Measurements from ENCODE around the gene NUMA1. TPM values are rescaled to one million over a fixed set of nuclear protein-coding genes. Genes with fewer than 3 reads are reported as not detected.

Gene NUMA1
- total RNA-seq, 2 experiments from 2014 or later: 156 to 221 TPM

- peak; percentile 46 for DNase-seq
- Mint-ChIP-seq H3K27me3 (no peaks in the 10 kb centered on the region), H3K36me3 (peaks cover 14% of the 10 kb centered on the region), H3K4me1 (peaks cover 11% of the 10 kb centered on the region), H3K9me3 (ENCODE audit: low read depth) (no peaks in the 10 kb centered on the region), H3K27ac (no peak overlapping the region), H3K4me3 (no peak overlapping the region)
- peak; percentile 38 for ATAC-seq
- CTCF ChIA-PET: interaction anchor here (0.8 to 1.3 kb wide), 4 partner anchors 9 to 103 kb away, joined by 3 to 4 read pairs (median 3); no protein-coding TSS in a partner anchor
These were observed 38.8 kb downstream of the NUMA1 start for GRCh38 chr11:72041364-72042063.

GRCh38 chr11:72040491-72041363 is 39.6 kb downstream of the NUMA1 start:
- peak; percentile 72 for DNase-seq
- Mint-ChIP-seq H3K4me1 (peaks cover 11% of the 10 kb centered on the region), H3K27me3 (no peaks in the 10 kb centered on the region), H3K36me3 (peaks cover 16% of the 10 kb centered on the region), H3K9me3 (ENCODE audit: low read depth) (no peaks in the 10 kb centered on the region), H3K27ac (no peak overlapping the region), H3K4me3 (no peak overlapping the region)
- peak; percentile 76 for ATAC-seq
- CTCF ChIA-PET: interaction anchor here (0.7 to 3.7 kb wide), 13 partner anchors 8 to 394 kb away, joined by 3 to 30 read pairs (median 3); partner anchors contain the start of gene CLPB

GRCh38 chr11:72039856-72040401 is 40.4 kb downstream of the NUMA1 start:
- H3K36me3 Mint-ChIP-seq: peaks cover 21% of the 10 kb centered on the region
- no peaks in the 10 kb centered on the region for H3K9me3 Mint-ChIP-seq (ENCODE audit: low read depth)
- peaks cover 11% of the 10 kb centered on the region for H3K4me1 Mint-ChIP-seq
- DNase-seq (no peak), ATAC-seq (no peak)
- CTCF ChIA-PET: interaction anchor here (0.8 to 3.7 kb wide), 12 partner anchors 9 to 395 kb away, joined by 3 to 30 read pairs (median 4); partner anchors contain the start of gene CLPB
- H3K27me3 Mint-ChIP-seq: no peaks in the 10 kb centered on the region
- no peak overlapping the region for H3K4me3 Mint-ChIP-seq
- H3K27ac Mint-ChIP-seq: no peak overlapping the region

GRCh38 chr11:72039031-72039855 is 41.1 kb downstream of the NUMA1 start:
- Mint-ChIP-seq H3K4me3 (no peak overlapping the region), H3K27me3 (no peaks in the 10 kb centered on the region), H3K36me3 (peaks cover 22% of the 10 kb centered on the region), H3K27ac (peak overlapping the region; percentile 48), H3K9me3 (ENCODE audit: low read depth) (no peaks in the 10 kb centered on the region), H3K4me1 (peaks cover 11% of the 10 kb centered on the region)
- CTCF ChIA-PET: interaction anchor here (1.2 to 3.7 kb wide), 8 partner anchors 10 to 395 kb away, joined by 3 to 30 read pairs (median 6); partner anchors contain the start of gene CLPB
- DNase-seq (no peak), ATAC-seq (no peak)

GRCh38 chr11:72038491-72038890 is 41.9 kb downstream of the NUMA1 start:
- Mint-ChIP-seq H3K4me1 (peaks cover 8% of the 10 kb centered on the region), H3K27me3 (no peaks in the 10 kb centered on the region), H3K4me3 (no peak overlapping the region), H3K9me3 (ENCODE audit: low read depth) (no peaks in the 10 kb centered on the region), H3K27ac (peak overlapping the region; percentile 29), H3K36me3 (peaks cover 22% of the 10 kb centered on the region)
- DNase-seq (no peak), ATAC-seq (no peak)
- CTCF ChIA-PET: interaction anchor here (1.2 to 3.7 kb wide), 4 partner anchors 9 to 64 kb away, joined by 3 to 30 read pairs (median 4); no protein-coding TSS in a partner anchor

GRCh38 chr11:72037554-72038311 is 42.6 kb downstream of the NUMA1 start:
- CTCF ChIA-PET: interaction anchor here (1.0 to 3.7 kb wide), 3 partner anchors 10 to 106 kb away, joined by 3 to 30 read pairs (median 3); no protein-coding TSS in a partner anchor
- no peaks in the 10 kb centered on the region for H3K9me3 Mint-ChIP-seq (ENCODE audit: low read depth)
- peaks cover 23% of the 10 kb centered on the region for H3K36me3 Mint-ChIP-seq
- peaks cover 5% of the 10 kb centered on the region for H3K4me1 Mint-ChIP-seq
- H3K4me3 Mint-ChIP-seq: no peak overlapping the region
- H3K27ac Mint-ChIP-seq: peak overlapping the region; percentile 29
- DNase-seq (no peak), ATAC-seq (no peak)
- H3K27me3 Mint-ChIP-seq: no peaks in the 10 kb centered on the region

- ATAC-seq: no peak
- Mint-ChIP-seq H3K27me3 (no peaks in the 10 kb centered on the region), H3K9me3 (ENCODE audit: low read depth) (no peaks in the 10 kb centered on the region), H3K36me3 (peaks cover 21% of the 10 kb centered on the region), H3K27ac (peak overlapping the region; percentile 2), H3K4me1 (peaks cover 5% of the 10 kb centered on the region), H3K4me3 (no peak overlapping the region)
- DNase-seq: no peak
- CTCF ChIA-PET: interaction anchor here (1.3 kb wide), 1 partner anchor 12 kb away, joined by 10 read pairs; no protein-coding TSS in a partner anchor
These were observed 43.7 kb downstream of the NUMA1 start for GRCh38 chr11:72036687-72037086.

GRCh38 chr11:72030472-72031045 is 49.8 kb downstream of the NUMA1 start:
- no peaks in the 10 kb centered on the region for H3K27me3 Mint-ChIP-seq
- peaks cover 26% of the 10 kb centered on the region for H3K36me3 Mint-ChIP-seq
- H3K4me1 Mint-ChIP-seq: peaks cover 11% of the 10 kb centered on the region
- no peak overlapping the region for H3K4me3 Mint-ChIP-seq
- ATAC-seq (no peak), DNase-seq (no peak)
- no peaks in the 10 kb centered on the region for H3K9me3 Mint-ChIP-seq (ENCODE audit: low read depth)
- H3K27ac Mint-ChIP-seq: no peak overlapping the region
- CTCF ChIA-PET: interaction anchor here (1.0 to 2.3 kb wide), 4 partner anchors 9 to 114 kb away, joined by 4 to 11 read pairs (median 4); no protein-coding TSS in a partner anchor

- H3K27ac Mint-ChIP-seq: peak overlapping the region; percentile 42
- no peaks in the 10 kb centered on the region for H3K9me3 Mint-ChIP-seq (ENCODE audit: low read depth)
- ATAC-seq: no peak
- H3K4me3 Mint-ChIP-seq: no peak overlapping the region
- no peak for DNase-seq
- CTCF ChIA-PET: interaction anchor here (0.8 to 8.0 kb wide), 10 partner anchors 9 to 118 kb away, joined by 3 to 91 read pairs (median 8); partner anchors contain the start of gene ANAPC15
- H3K4me1 Mint-ChIP-seq: peaks cover 17% of the 10 kb centered on the region
- no peaks in the 10 kb centered on the region for H3K27me3 Mint-ChIP-seq
- H3K36me3 Mint-ChIP-seq: peaks cover 35% of the 10 kb centered on the region
These were observed 54.3 kb downstream of the NUMA1 start for GRCh38 chr11:72026090-72026489.

- Mint-ChIP-seq H3K27me3 (no peaks in the 10 kb centered on the region), H3K4me3 (no peak overlapping the region), H3K36me3 (peaks cover 41% of the 10 kb centered on the region), H3K4me1 (peaks cover 17% of the 10 kb centered on the region), H3K9me3 (ENCODE audit: low read depth) (no peaks in the 10 kb centered on the region), H3K27ac (peak overlapping the region; percentile 59)
- CTCF ChIA-PET: interaction anchor here (1.1 to 8.0 kb wide), 31 partner anchors 9 to 424 kb away, joined by 3 to 91 read pairs (median 5); partner anchors contain the start of gene IL18BP
- DNase-seq (no peak), ATAC-seq (no peak)
These were observed 56.1 kb downstream of the NUMA1 start for GRCh38 chr11:72024069-72024754.

- ATAC-seq: no peak
- H3K27me3 Mint-ChIP-seq: no peaks in the 10 kb centered on the region
- H3K27ac Mint-ChIP-seq: no peak overlapping the region
- H3K4me1 Mint-ChIP-seq: peaks cover 14% of the 10 kb centered on the region
- no peak for DNase-seq
- no peak overlapping the region for H3K4me3 Mint-ChIP-seq
- H3K9me3 Mint-ChIP-seq (ENCODE audit: low read depth): no peaks in the 10 kb centered on the region
- CTCF ChIA-PET: interaction anchor here (0.6 to 8.0 kb wide), 6 partner anchors 63 to 408 kb away, joined by 4 to 91 read pairs (median 22); no protein-coding TSS in a partner anchor
- H3K36me3 Mint-ChIP-seq: peaks cover 43% of the 10 kb centered on the region
These were observed 57.0 kb downstream of the NUMA1 start for GRCh38 chr11:72023335-72023734.
